VCaP (cell line): Measurements from ENCODE around the gene BANF2.

Experiments
- H3K27ac ChIP-seq: fragments of 450-650 bp; 2 replicates; pipeline ENCODE4 v1.5.1; 2017
- TF ChIP-seq, protein P1 (sequence below): fragments of 450-650 bp; conservative IDR thresholded peaks from 2 replicates; pipeline ENCODE4 v1.5.1; 2017; ENCODE audit warnings: mild to moderate bottlenecking, moderate library complexity

Gene BANF2

DNA sequence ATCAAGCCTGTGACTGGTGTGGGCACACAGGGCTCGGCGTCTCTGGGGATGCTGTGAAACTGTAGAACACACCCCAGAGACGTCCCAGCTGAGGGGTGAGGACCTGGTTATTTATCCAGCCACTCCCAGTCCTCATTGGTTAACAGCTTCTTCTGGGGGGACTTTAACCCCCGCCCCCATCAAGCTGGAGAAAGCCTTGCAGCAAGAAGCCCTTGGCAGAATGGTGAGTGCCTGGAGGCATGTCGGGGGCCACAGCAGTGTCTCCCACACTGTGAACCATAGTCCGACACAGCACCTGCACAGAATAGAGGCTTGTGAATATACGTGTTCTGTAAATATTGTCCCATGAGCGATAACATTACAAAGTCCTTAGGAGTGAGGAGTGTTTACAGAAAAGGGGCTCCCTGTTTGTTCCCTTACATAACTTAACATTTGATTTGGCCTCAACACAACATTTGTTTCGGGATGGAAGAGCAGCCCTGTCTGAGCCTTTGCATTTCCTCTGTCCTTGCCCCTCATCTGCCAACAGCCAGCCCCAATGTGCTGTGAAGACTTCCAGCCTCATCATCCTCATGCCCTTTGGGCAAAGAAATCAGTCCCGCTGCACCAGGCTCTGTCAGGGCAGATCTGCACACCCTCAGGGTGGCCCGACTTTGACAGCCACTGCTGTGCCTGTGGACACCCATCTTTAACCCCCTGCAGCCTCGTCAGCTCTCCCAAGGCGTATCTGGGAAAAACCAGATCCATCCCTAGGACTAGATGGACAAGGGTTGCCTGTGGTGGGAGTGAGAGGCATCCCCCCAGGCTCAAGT lies 15.5 kb upstream of the BANF2 start:
- TF ChIP-seq, protein P1, sequence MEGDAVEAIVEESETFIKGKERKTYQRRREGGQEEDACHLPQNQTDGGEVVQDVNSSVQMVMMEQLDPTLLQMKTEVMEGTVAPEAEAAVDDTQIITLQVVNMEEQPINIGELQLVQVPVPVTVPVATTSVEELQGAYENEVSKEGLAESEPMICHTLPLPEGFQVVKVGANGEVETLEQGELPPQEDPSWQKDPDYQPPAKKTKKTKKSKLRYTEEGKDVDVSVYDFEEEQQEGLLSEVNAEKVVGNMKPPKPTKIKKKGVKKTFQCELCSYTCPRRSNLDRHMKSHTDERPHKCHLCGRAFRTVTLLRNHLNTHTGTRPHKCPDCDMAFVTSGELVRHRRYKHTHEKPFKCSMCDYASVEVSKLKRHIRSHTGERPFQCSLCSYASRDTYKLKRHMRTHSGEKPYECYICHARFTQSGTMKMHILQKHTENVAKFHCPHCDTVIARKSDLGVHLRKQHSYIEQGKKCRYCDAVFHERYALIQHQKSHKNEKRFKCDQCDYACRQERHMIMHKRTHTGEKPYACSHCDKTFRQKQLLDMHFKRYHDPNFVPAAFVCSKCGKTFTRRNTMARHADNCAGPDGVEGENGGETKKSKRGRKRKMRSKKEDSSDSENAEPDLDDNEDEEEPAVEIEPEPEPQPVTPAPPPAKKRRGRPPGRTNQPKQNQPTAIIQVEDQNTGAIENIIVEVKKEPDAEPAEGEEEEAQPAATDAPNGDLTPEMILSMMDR = no peak
- peak overlapping the region; percentile 18; the same call in 1 of the 2 replicates for H3K27ac ChIP-seq

DNA sequence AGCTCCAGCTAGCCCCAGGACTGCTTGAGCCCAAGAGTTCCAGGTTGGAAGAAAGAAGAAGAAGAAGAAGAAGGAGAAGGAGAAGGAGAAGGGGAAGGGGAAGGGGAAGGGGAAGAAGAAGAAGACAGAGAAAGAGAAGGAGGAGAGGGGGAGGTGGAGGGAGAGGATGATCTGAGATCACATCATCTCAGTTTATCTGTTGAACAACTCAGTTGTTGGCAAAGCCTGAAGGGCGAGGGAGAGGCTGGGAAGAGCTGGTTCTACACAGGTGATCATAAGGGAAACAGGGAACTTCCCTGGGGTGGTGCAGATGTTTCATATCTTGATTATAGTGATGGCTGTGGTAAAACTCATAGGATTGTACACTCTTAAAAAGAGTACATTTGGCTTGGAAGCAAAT lies 14.6 kb upstream of the BANF2 start:
- no peak overlapping the region for H3K27ac ChIP-seq
- TF ChIP-seq, protein P1 = no peak

DNA sequence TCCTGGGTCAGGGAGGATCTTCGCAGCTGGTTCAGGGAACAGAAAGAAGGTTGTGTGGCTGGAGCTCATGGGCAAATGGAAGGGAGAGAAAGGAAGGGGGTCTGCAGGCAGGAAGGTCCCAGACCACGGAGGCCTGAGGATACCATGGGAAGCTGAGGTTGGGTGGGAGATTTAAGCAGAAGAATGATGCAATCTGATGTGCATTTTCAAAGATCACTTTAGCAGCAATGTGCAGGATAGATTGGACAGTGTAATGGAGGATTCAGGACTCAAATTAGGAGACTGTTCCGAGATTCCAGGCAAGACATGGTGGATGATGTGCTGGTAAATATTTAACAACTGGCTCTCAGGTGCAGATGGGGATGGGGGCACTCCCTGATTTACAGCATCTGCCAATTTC lies 12.0 kb upstream of the BANF2 start:
- TF ChIP-seq, protein P1 = no peak
- no peak overlapping the region for H3K27ac ChIP-seq

GRCh38 chr20:17688965-17689364 lies 10.8 kb upstream of the BANF2 start:
- TF ChIP-seq, protein P1 = no peak
- H3K27ac ChIP-seq = no peak overlapping the region

- H3K27ac ChIP-seq = no peak overlapping the region
- TF ChIP-seq, protein P1 = no peak
Observed at GRCh38 chr20:17690144-17690543, 9.6 kb upstream of the BANF2 start.

GRCh38 chr20:17691758-17692157 lies 8.0 kb upstream of the BANF2 start:
- TF ChIP-seq, protein P1 = no peak
- H3K27ac ChIP-seq = no peak overlapping the region

GRCh38 chr20:17693444-17694001 lies 6.2 kb upstream of the BANF2 start:
- TF ChIP-seq, protein P1 = no peak
- no peak overlapping the region for H3K27ac ChIP-seq
